GM12878 (cell line): ENCODE results near the gene TRIP4. TPM values are rescaled to one million over a fixed set of nuclear protein-coding genes. Genes with fewer than 3 reads are reported as not detected.

Experiments
- ATAC-seq: fragments of 200-7000 bp; cut with Tn5 transposase; 3 replicates; pipeline ENCODE4 v1.9.1; 2020; ENCODE audit warnings: mild to moderate bottlenecking, moderate library complexity
- BruUV-seq: library from RNA; stranded (reverse); fragments of 400-500 nt; replicated peaks from 2 replicates; lab custom pipeline; 2021; lab: Mats Ljungman, UMichigan
- CTCF ChIA-PET: fragments of 300-600 bp; sonication (Branson Sonifier 250); formaldehyde crosslinking; extraction: SDS; loops from one replicate; lab custom pipeline; 2021; ENCODE audit warnings: inconsistent platforms; lab: Yijun Ruan, JAX
- POLR2A ChIA-PET: fragments of 350-600 bp; formaldehyde crosslinking; extraction: SDS; loops from one replicate; lab custom pipeline; 2021; ENCODE audit warnings: inconsistent platforms; lab: Charles Lee
- RAD21 ChIA-PET: fragments of 300-600 bp; sonication (Branson Sonifier 250); formaldehyde crosslinking; loops from one replicate; lab custom pipeline; 2023; ENCODE audit warnings: antibody characterized with exemption; ENCODE audit not compliant: unreplicated experiment; lab: Charles Lee
- SMC1A ChIA-PET: fragments of 300-600 bp; sonication (Branson Sonifier 250); formaldehyde crosslinking; loops from one replicate; lab custom pipeline; 2023; ENCODE audit not compliant: unreplicated experiment, uncharacterized antibody; lab: Charles Lee
- DNase-seq: peaks from one replicate; pipeline ENCODE4 v3.0.0-alpha.2; 2011; ENCODE audit warnings: low read depth, low spot score
- FAIRE-seq: peaks from 3 replicates; lab custom pipeline; 2011; peaks lifted over from hg19 to GRCh38; lab: Jason Lieb, UNC
- H2AFZ ChIP-seq: 2 replicates; pipeline ENCODE4 v1.6.0; 2011; ENCODE audit warnings: low read depth, low read length, control low read depth; ENCODE audit not compliant: control insufficient read depth
- H3K27ac ChIP-seq: 2 replicates; pipeline ENCODE4 v1.5.1; 2011; ENCODE audit warnings: control low read depth; ENCODE audit not compliant: control insufficient read depth, insufficient read depth
- H3K27me3 ChIP-seq, 2 experiments: replicated peaks in 1 of 2; 2 replicates each; pipeline versions ENCODE4 v1.6.0 to v1.6.1; 2011; ENCODE audit warnings: low read length in 1 of 2; ENCODE audit not compliant: control insufficient read depth in 2 of 2, insufficient read depth in 2 of 2
- H3K36me3 ChIP-seq, 2 experiments: 2 replicates each; pipeline ENCODE4 v1.5.1; 2011; ENCODE audit warnings: low read length in 1 of 2; ENCODE audit not compliant: control insufficient read depth in 2 of 2, insufficient read depth in 2 of 2
- H3K4me1 ChIP-seq: 2 replicates; pipeline ENCODE4 v1.6.1; 2011; ENCODE audit warnings: mild to moderate bottlenecking, low read length, moderate library complexity, mixed read lengths; ENCODE audit not compliant: control insufficient read depth, insufficient read depth
- H3K4me2 ChIP-seq: 2 replicates; pipeline ENCODE4 v1.6.0; 2011; ENCODE audit warnings: control low read depth; ENCODE audit not compliant: control insufficient read depth, insufficient read depth
- H3K4me3 ChIP-seq: fragments of 200-600 bp; sonication (generic); 2 replicates; pipeline ENCODE4 v1.5.1; 2016
- H3K79me2 ChIP-seq: 2 replicates; pipeline ENCODE4 v1.6.0; 2011; ENCODE audit warnings: low read length; ENCODE audit not compliant: control insufficient read depth, insufficient read depth
- H3K9ac ChIP-seq: 2 replicates; pipeline ENCODE4 v1.8.0; 2011; ENCODE audit warnings: low read length, control low read depth, mixed read lengths; ENCODE audit not compliant: control insufficient read depth, insufficient read depth
- H3K9me3 ChIP-seq: replicated peaks from 3 replicates; pipeline ENCODE4 v1.5.1; 2011; ENCODE audit warnings: mild to moderate bottlenecking, low read length; ENCODE audit not compliant: control insufficient read depth, insufficient read depth
- H4K20me1 ChIP-seq: 2 replicates; pipeline ENCODE4 v1.6.0; 2011; ENCODE audit not compliant: control insufficient read depth, insufficient read depth
- BHLHE40 ChIP-seq, 2 experiments: fragments of 450-650 bp in 1 of 2; IDR thresholded peaks; 2 replicates each; pipeline ENCODE4 v1.6.1; 2011 to 2017; ENCODE audit warnings: low read depth in 2 of 2, borderline replicate concordance in 1 of 2, improper control_type of control experiment in 1 of 2, low read length in 1 of 2, mild to moderate bottlenecking in 1 of 2
- EGR1 ChIP-seq, 2 experiments: IDR thresholded peaks; 1 replicate in 1 of 2; 2 replicates in 1 of 2; pipeline ENCODE4 v1.6.1; 2011 to 2012; ENCODE audit warnings: low read depth in 2 of 2, low read length in 2 of 2, borderline replicate concordance in 1 of 2, mild to moderate bottlenecking in 1 of 2, moderate library complexity in 1 of 2
- EP300 ChIP-seq, 2 experiments: fragments of 150-350 bp in 1 of 2; IDR thresholded peaks; 2 replicates each; pipeline ENCODE4 v1.6.1; 2011 to 2012; ENCODE audit warnings: low read depth in 2 of 2, low read length in 2 of 2, borderline replicate concordance in 1 of 2, improper control_type of control experiment in 1 of 2, inconsistent platforms in 1 of 2; ENCODE audit not compliant: control insufficient read depth in 1 of 2
- ESRRA ChIP-seq: IDR thresholded peaks from 2 replicates; pipeline ENCODE4 v1.6.1; 2012; ENCODE audit warnings: mild to moderate bottlenecking, low read length, improper control_type of control experiment
- IKZF1 ChIP-seq: fragments of 450-650 bp; conservative IDR thresholded peaks from 2 replicates; pipeline ENCODE4 v1.6.1; 2017; ENCODE audit warnings: antibody characterized with exemption, mild to moderate bottlenecking
- IKZF2 ChIP-seq, 2 experiments: fragments of 450-650 bp; IDR thresholded peaks; 2 replicates each; pipeline ENCODE4 v1.6.1; 2017; ENCODE audit warnings: mild to moderate bottlenecking in 2 of 2, moderate library complexity in 2 of 2
- PBX3 ChIP-seq: IDR thresholded peaks from 2 replicates; pipeline ENCODE4 v1.6.1; 2011; ENCODE audit warnings: mild to moderate bottlenecking, low read depth, low read length, moderate library complexity; ENCODE audit not compliant: insufficient replicate concordance
- PKNOX1 ChIP-seq: fragments of 450-650 bp; IDR thresholded peaks from 2 replicates; pipeline ENCODE4 v1.6.1; 2016; ENCODE audit warnings: mild to moderate bottlenecking
- POLR2AphosphoS5 ChIP-seq: IDR thresholded peaks from 2 replicates; pipeline ENCODE4 v1.6.1; 2011; ENCODE audit warnings: mild to moderate bottlenecking, low read length, inconsistent platforms
- RAD51 ChIP-seq: fragments of 450-650 bp; IDR thresholded peaks from 2 replicates; pipeline ENCODE4 v1.6.1; 2016; ENCODE audit warnings: moderate library complexity, mild to moderate bottlenecking, inconsistent platforms
- RUNX3 ChIP-seq: IDR thresholded peaks from 2 replicates; pipeline ENCODE4 v1.6.1; 2012; ENCODE audit warnings: low read length, inconsistent platforms
- TAF1 ChIP-seq: IDR thresholded peaks from 2 replicates; pipeline ENCODE4 v1.6.1; 2011; ENCODE audit warnings: mild to moderate bottlenecking, low read depth, low read length, borderline replicate concordance
- TCF12 ChIP-seq: IDR thresholded peaks from 2 replicates; pipeline ENCODE4 v1.6.1; 2011; ENCODE audit warnings: low read depth, mild to moderate bottlenecking, low read length
- TCF3 ChIP-seq: IDR thresholded peaks from 2 replicates; pipeline ENCODE4 v1.6.1; 2012; ENCODE audit warnings: low read depth, mild to moderate bottlenecking, low read length, borderline replicate concordance; ENCODE audit not compliant: insufficient read depth
- ZNF687 ChIP-seq: fragments of 450-650 bp; IDR thresholded peaks from 2 replicates; pipeline ENCODE4 v1.6.1; 2017; ENCODE audit warnings: mild to moderate bottlenecking, moderate library complexity
- WGBS: methylation state at CpG from one replicate; pipeline ENCODE4 v1.1.6; 2016; ENCODE audit warnings: low lambda C conversion rate; ENCODE audit not compliant: insufficient replicate concordance, insufficient coverage; ENCODE audit errors: missing lambda C conversion rate; 5-methylcytosine and 5-hydroxymethylcytosine counted together
- in situ Hi-C: fragments of 300-500 bp; cut with MboI; formaldehyde crosslinking; loops from 9 replicates; pipeline ENCODE4 v1.14.3; 2018; ENCODE audit warnings: mixed read lengths
- intact Hi-C: fragments of 100-400 bp; cut with micrococcal nuclease; formaldehyde crosslinking; loops from one replicate; pipeline ENCODE4 v1.14.2; 2022; ENCODE audit not compliant: unreplicated experiment
- polyA plus RNA-seq, 11 experiments: library from polyadenylated mRNA; depleted of rRNA in 4 of 11; unstranded in 6 of 11; stranded (reverse) in 5 of 11; fragments of >200 nt; fragmentation: Nextera tagmentation in 4 of 11; fragmentation: Illumina TruSeq in 1 of 11; extraction: Ambion mirVana in 4 of 11; extraction: Trizol in 1 of 11; gene quantifications; 1 replicate in 1 of 11; 2 replicates in 10 of 11; pipeline versions ENCODE4 v1.2.1 to v1.2.3, GENCODE V29; 2011 to 2016; ENCODE audit warnings: inconsistent platforms in 2 of 11, missing spikeins in 2 of 11, low read depth in 1 of 11
- total RNA-seq, 4 experiments: library from RNA; depleted of rRNA in 3 of 4; stranded (reverse); fragments of >200 nt in 3 of 4; fragmentation: Illumina TruSeq in 1 of 4; extraction: Trizol in 1 of 4; gene quantifications; 2 replicates each; pipeline versions ENCODE4 v1.2.1 to v1.2.3, GENCODE V29; 2013 to 2021

TRIP4 gene
- total and polyA plus RNA-seq, 10 of the 15 experiments (the other 5 are each of a cell fraction or from before 2014, with no cell fraction given) = 6.4 to 24.5 (median 20.0) TPM

- Histone ChIP-seq H3K4me3 (peak overlapping the region; percentile 45), H3K9ac (peak overlapping the region; percentile 2), H3K27ac (peak overlapping the region; percentile 41), H3K4me1 (peaks cover 40% of the 10 kb centered on the region), H3K4me2 (peak overlapping the region; percentile 90), H4K20me1 (no peaks in the 10 kb centered on the region), H3K36me3 (peaks cover 0 to 9% of the 10 kb centered on the region in 2 experiments; a peak in 1 of 4 replicates), H3K27me3 (no peaks in the 10 kb centered on the region), H2AFZ (no peak overlapping the region), H3K9me3 (no peaks in the 10 kb centered on the region), H3K79me2 (peaks cover 89% of the 10 kb centered on the region)
- ChIA-PET POLR2A (interaction anchor here (0.7 to 1.7 kb wide), 7 partner anchors 12 to 188 kb away, joined by 3 to 5 read pairs (median 3); no protein-coding TSS in a partner anchor), CTCF (interaction anchor here (0.9 to 2.1 kb wide), 7 partner anchors 8 to 189 kb away, joined by 4 to 10 read pairs (median 5); no protein-coding TSS in a partner anchor), RAD21 (interaction anchor here (0.7 to 3.1 kb wide), 12 partner anchors 11 to 234 kb away, joined by 3 to 19 read pairs (median 4); no protein-coding TSS in a partner anchor), SMC1A (interaction anchor here (0.6 to 4.8 kb wide), 19 partner anchors 12 to 263 kb away, joined by 3 to 32 read pairs (median 4); no protein-coding TSS in a partner anchor)
- DNase-seq (no peak), FAIRE-seq (no peak), ATAC-seq (no peak)
- BruUV-seq = no TSS peak
- TF ChIP-seq RUNX3 = peak; percentile 15; the same call in 1 of the 2 replicates
- 0 out of 2 replicates have a peak, but pooled peaks have one; percentile 40 for TF ChIP-seq TCF3
- TF ChIP-seq TAF1 = no peak
- peak; percentile 48 for TF ChIP-seq RAD51
- TF ChIP-seq PKNOX1 = peak; percentile 78
- no peak for TF ChIP-seq POLR2AphosphoS5
- TF ChIP-seq EP300 (IDR thresholded peaks at IDR 0.05; ENCODE audit: borderline replicate concordance in 1 of 2, control insufficient read depth in 1 of 2, low read depth in 2 of 2, low read length in 2 of 2) = peak in 1 of 2 experiments; percentile 39; a peak in 1 of 4 replicates
- 0 out of 2 replicates have a peak, but pooled peaks have one; percentile 61 for TF ChIP-seq ZNF687
- TF ChIP-seq EGR1 (IDR thresholded peaks at IDR 0.05; ENCODE audit: borderline replicate concordance in 1 of 2, low read depth in 2 of 2, low read length in 2 of 2) = no peak
- 0 out of 2 replicates have a peak, but pooled peaks have one; percentile 9 for TF ChIP-seq IKZF1
- 0 out of 2 replicates have a peak, but pooled peaks have one; percentile 27 for TF ChIP-seq TCF12
- TF ChIP-seq PBX3 = no peak
- TF ChIP-seq ESRRA = no peak
- peak in 1 of 2 experiments; percentile 8; a peak in 1 of 4 replicates for TF ChIP-seq IKZF2 (IDR thresholded peaks at IDR 0.05)
- peak in 1 of 2 experiments; percentile 12; a peak in 1 of 4 replicates for TF ChIP-seq BHLHE40 (IDR thresholded peaks at IDR 0.05; ENCODE audit: borderline replicate concordance in 1 of 2, low read depth in 2 of 2, low read length in 1 of 2)
- in situ Hi-C loops (no loop called here), intact Hi-C loops (loop anchor here (5.0 kb wide), 2 partner anchors 77 to 158 kb away; partner anchors contain the start of gene TRIP4)
- 30% methylated on average over 3 of the region's 3 CpGs for WGBS
Measured at GRCh38 chr15:64464276-64465005, 76.8 kb downstream of the TRIP4 start.
